Glutamatergic neuron (in vitro differentiated cells): ENCODE results near the gene CBR1. TPM values are rescaled to one million over a fixed set of nuclear protein-coding genes. Genes with fewer than 3 reads are reported as not detected.

Source experiments
- DNase-seq: peaks from one replicate; pipeline ENCODE4 v3.0.0; 2022
- H3K27ac Mint-ChIP-seq: one replicate; pipeline ENCODE4 v1.8.0; 2020; ENCODE audit warnings: mild to moderate bottlenecking, mixed read lengths, inconsistent platforms; ENCODE audit not compliant: unreplicated experiment
- H3K27me3 Mint-ChIP-seq: one replicate; pipeline ENCODE4 v1.8.0; 2020; ENCODE audit warnings: mild to moderate bottlenecking, moderate library complexity, mixed read lengths, inconsistent platforms; ENCODE audit not compliant: unreplicated experiment
- H3K36me3 Mint-ChIP-seq: one replicate; pipeline ENCODE4 v1.8.0; 2020; ENCODE audit warnings: mild to moderate bottlenecking, mixed read lengths, inconsistent platforms; ENCODE audit not compliant: unreplicated experiment
- H3K4me1 Mint-ChIP-seq: one replicate; pipeline ENCODE4 v1.8.0; 2020; ENCODE audit warnings: mild to moderate bottlenecking, low read depth, mixed read lengths, inconsistent platforms; ENCODE audit not compliant: unreplicated experiment
- H3K4me3 Mint-ChIP-seq: one replicate; pipeline ENCODE4 v1.8.0; 2020; ENCODE audit warnings: mild to moderate bottlenecking, mixed read lengths, inconsistent platforms; ENCODE audit not compliant: unreplicated experiment
- H3K9me3 Mint-ChIP-seq: one replicate; pipeline ENCODE4 v1.8.0; 2020; ENCODE audit warnings: mild to moderate bottlenecking, moderate library complexity, mixed read lengths, inconsistent platforms; ENCODE audit not compliant: unreplicated experiment
- CTCF ChIP-seq: fragments of 200-600 bp; sonication (generic); IDR thresholded peaks from one replicate; pipeline ENCODE4 v1.5.0; 2021; ENCODE audit not compliant: partially characterized antibody, unreplicated experiment
- total RNA-seq: library from RNA; stranded (reverse); fragmentation: NEBNext Ultra II Directional; extraction: Animal tissue kit (Norgen Biotek cat#: 25700); gene quantifications from one replicate; pipeline ENCODE4 v1.2.1, GENCODE V29; 2021; ENCODE audit not compliant: unreplicated experiment

The CBR1 gene
- total RNA-seq, 1 donor from 2014 or later: 18.2 TPM

- DNase-seq: no peak
- Mint-ChIP-seq H3K36me3 (peaks cover 3% of the 10 kb centered on the region), H3K4me3 (no peak overlapping the region), H3K27me3 (peaks cover 3% of the 10 kb centered on the region), H3K9me3 (peaks cover 2% of the 10 kb centered on the region), H3K4me1 (no peaks in the 10 kb centered on the region), H3K27ac (no peak overlapping the region)
- no peak for TF ChIP-seq CTCF
Observed at GRCh38 chr21:36079671-36080070, 9.8 kb downstream of the CBR1 start.

GRCh38 chr21:36080386-36080785 is 10.6 kb downstream of the CBR1 start:
- Mint-ChIP-seq H3K27me3 (peaks cover 3% of the 10 kb centered on the region), H3K4me3 (no peak overlapping the region), H3K27ac (no peak overlapping the region), H3K36me3 (peaks cover 3% of the 10 kb centered on the region), H3K9me3 (peaks cover 2% of the 10 kb centered on the region), H3K4me1 (no peaks in the 10 kb centered on the region)
- TF ChIP-seq CTCF: no peak
- DNase-seq: no peak

GRCh38 chr21:36082237-36082664 is 12.4 kb downstream of the CBR1 start:
- Mint-ChIP-seq H3K27ac (no peak overlapping the region), H3K9me3 (peaks cover 2% of the 10 kb centered on the region), H3K4me3 (no peak overlapping the region), H3K27me3 (peaks cover 3% of the 10 kb centered on the region), H3K36me3 (peaks cover 3% of the 10 kb centered on the region), H3K4me1 (no peaks in the 10 kb centered on the region)
- no peak for TF ChIP-seq CTCF
- no peak for DNase-seq

GRCh38 chr21:36087362-36088138 is 17.7 kb downstream of the CBR1 start:
- DNase-seq: no peak
- Mint-ChIP-seq H3K4me3 (no peak overlapping the region), H3K9me3 (no peaks in the 10 kb centered on the region), H3K27ac (no peak overlapping the region), H3K27me3 (no peaks in the 10 kb centered on the region), H3K36me3 (no peaks in the 10 kb centered on the region), H3K4me1 (no peaks in the 10 kb centered on the region)
- TF ChIP-seq CTCF: no peak

GRCh38 chr21:36089946-36090345 is 20.1 kb downstream of the CBR1 start:
- Mint-ChIP-seq H3K4me1 (no peaks in the 10 kb centered on the region), H3K27me3 (no peaks in the 10 kb centered on the region), H3K9me3 (no peaks in the 10 kb centered on the region), H3K36me3 (peaks cover 7% of the 10 kb centered on the region), H3K4me3 (no peak overlapping the region), H3K27ac (no peak overlapping the region)
- DNase-seq: no peak
- no peak for TF ChIP-seq CTCF
